Calu3 (cell line): ENCODE data around the gene NHLRC4. TPM values are rescaled to one million over a fixed set of nuclear protein-coding genes. Genes with fewer than 3 reads are reported as not detected.

ENCODE experiments used
- BruUV-seq: library from RNA; stranded (reverse); fragments of 400-500 nt; replicated peaks from 2 replicates; lab custom pipeline; 2021; lab: Mats Ljungman, UMichigan
- CTCF ChIA-PET: fragments of 300-600 bp; sonication (Branson Sonifier 250); formaldehyde crosslinking; loops from one replicate; lab custom pipeline; 2022; ENCODE audit warnings: antibody characterized with exemption; lab: Charles Lee
- DNase-seq: peaks from one replicate; pipeline ENCODE4 v3.0.0; 2022
- H3K27ac Mint-ChIP-seq: one replicate; pipeline ENCODE4 v1.8.0; 2022; ENCODE audit warnings: mixed read lengths; ENCODE audit not compliant: unreplicated experiment
- H3K27me3 Mint-ChIP-seq: one replicate; pipeline ENCODE4 v1.8.0; 2022; ENCODE audit warnings: mixed read lengths; ENCODE audit not compliant: unreplicated experiment
- H3K36me3 Mint-ChIP-seq: one replicate; pipeline ENCODE4 v1.8.0; 2022; ENCODE audit warnings: mild to moderate bottlenecking, moderate library complexity, mixed read lengths; ENCODE audit not compliant: insufficient read depth, unreplicated experiment
- H3K4me1 Mint-ChIP-seq: one replicate; pipeline ENCODE4 v1.8.0; 2022; ENCODE audit warnings: mild to moderate bottlenecking, low read depth, mixed read lengths; ENCODE audit not compliant: unreplicated experiment
- H3K4me3 Mint-ChIP-seq: one replicate; pipeline ENCODE4 v1.8.0; 2022; ENCODE audit warnings: mild to moderate bottlenecking, low read depth, moderate library complexity, mixed read lengths; ENCODE audit not compliant: unreplicated experiment
- H3K9me3 Mint-ChIP-seq: one replicate; pipeline ENCODE4 v1.8.0; 2022; ENCODE audit warnings: low read depth, mixed read lengths; ENCODE audit not compliant: unreplicated experiment
- CTCF ChIP-seq: fragments of 200-600 bp; IDR thresholded peaks from one replicate; pipeline ENCODE4 v1.8.0; 2022; ENCODE audit warnings: antibody characterized with exemption; ENCODE audit not compliant: unreplicated experiment
- intact Hi-C: fragments of 100-400 bp; cut with micrococcal nuclease; formaldehyde crosslinking; loops from one replicate; pipeline ENCODE4 v1.10.0; 2022; ENCODE audit not compliant: unreplicated experiment
- total RNA-seq: library from RNA; stranded (reverse); gene quantifications from 2 replicates; pipeline ENCODE4 v1.2.3, GENCODE V29; 2022

The NHLRC4 gene
- total RNA-seq, 1 experiment from 2014 or later: not detected

GRCh38 chr16:574021-574760, 7.4 kb downstream of the NHLRC4 start:
- peaks cover 16% of the 10 kb centered on the region for H3K4me1 Mint-ChIP-seq
- no peak overlapping the region for H3K4me3 Mint-ChIP-seq
- intact Hi-C loops: no loop called here
- peaks cover 43% of the 10 kb centered on the region for H3K36me3 Mint-ChIP-seq
- H3K27ac Mint-ChIP-seq: no peak overlapping the region
- DNase-seq: no peak
- BruUV-seq: no TSS peak
- no peaks in the 10 kb centered on the region for H3K27me3 Mint-ChIP-seq
- CTCF ChIA-PET: no interaction called here
- no peak for TF ChIP-seq CTCF
- no peaks in the 10 kb centered on the region for H3K9me3 Mint-ChIP-seq

GRCh38 chr16:575354-576196, 8.8 kb downstream of the NHLRC4 start:
- no TSS peak for BruUV-seq
- Mint-ChIP-seq H3K4me3 (no peak overlapping the region), H3K36me3 (peaks cover 30% of the 10 kb centered on the region), H3K4me1 (peaks cover 14% of the 10 kb centered on the region), H3K27ac (no peak overlapping the region), H3K27me3 (no peaks in the 10 kb centered on the region), H3K9me3 (no peaks in the 10 kb centered on the region)
- no peak for DNase-seq
- intact Hi-C loops: no loop called here
- CTCF ChIA-PET: no interaction called here
- TF ChIP-seq CTCF: no peak

- intact Hi-C loops: no loop called here
- H3K36me3 Mint-ChIP-seq: peaks cover 28% of the 10 kb centered on the region
- H3K9me3 Mint-ChIP-seq: no peaks in the 10 kb centered on the region
- no peaks in the 10 kb centered on the region for H3K27me3 Mint-ChIP-seq
- DNase-seq: no peak
- TF ChIP-seq CTCF: peak; percentile 4
- no TSS peak for BruUV-seq
- no peak overlapping the region for H3K27ac Mint-ChIP-seq
- peaks cover 7% of the 10 kb centered on the region for H3K4me1 Mint-ChIP-seq
- peak overlapping the region; percentile 18 for H3K4me3 Mint-ChIP-seq
- CTCF ChIA-PET: interaction anchor here (0.6 to 1.2 kb wide), 2 partner anchors 11 to 17 kb away, joined by 3 to 4 read pairs; no protein-coding TSS in a partner anchor
Measured at GRCh38 chr16:576197-576822, 9.5 kb downstream of the NHLRC4 start.

- TF ChIP-seq CTCF: peak; percentile 7
- CTCF ChIA-PET: interaction anchor here (0.6 to 1.2 kb wide), 3 partner anchors 11 to 38 kb away, joined by 3 to 4 read pairs (median 3); no protein-coding TSS in a partner anchor
- H3K27ac Mint-ChIP-seq: no peak overlapping the region
Measured at GRCh38 chr16:576823-577201, 10.0 kb downstream of the NHLRC4 start.

More at GRCh38 chr16:576823-577201, 10.0 kb downstream of the NHLRC4 start:
- DNase-seq: no peak
- Mint-ChIP-seq H3K4me3 (no peak overlapping the region), H3K4me1 (peaks cover 2% of the 10 kb centered on the region), H3K9me3 (no peaks in the 10 kb centered on the region), H3K27me3 (no peaks in the 10 kb centered on the region), H3K36me3 (peaks cover 28% of the 10 kb centered on the region)
- no TSS peak for BruUV-seq
- intact Hi-C loops: no loop called here
